Activated CD8-positive, alpha-beta T cell treated with anti-CD3 and anti-CD28 coated beads for 36 hours (primary cell): ENCODE measurements around the gene SART3. TPM values are rescaled to one million over a fixed set of nuclear protein-coding genes. Genes with fewer than 3 reads are reported as not detected.

ENCODE experiments used
- ATAC-seq: fragments of 200-7000 bp; cut with Tn5 transposase; one replicate; pipeline ENCODE4 v1.10.0; 2021; ENCODE audit warnings: mild to moderate bottlenecking, moderate library complexity
- CTCF ChIA-PET: fragments of 350-600 bp; sonication (Branson Sonifier 250); formaldehyde crosslinking; loops from one replicate; lab custom pipeline; 2021; ENCODE audit warnings: antibody characterized with exemption; lab: Charles Lee
- POLR2A ChIA-PET: fragments of 350-600 bp; sonication (Branson Sonifier 250); formaldehyde crosslinking; loops from one replicate; lab custom pipeline; 2021; ENCODE audit warnings: antibody characterized with exemption; lab: Charles Lee
- DNase-seq: peaks from one replicate; pipeline ENCODE4 v3.0.0-alpha.2; 2020
- H3K27ac Mint-ChIP-seq: one replicate; pipeline ENCODE4 v1.8.0; 2021; ENCODE audit warnings: mild to moderate bottlenecking, mixed read lengths
- H3K27me3 Mint-ChIP-seq: one replicate; pipeline ENCODE4 v1.8.0; 2021; ENCODE audit warnings: mixed read lengths
- H3K36me3 Mint-ChIP-seq: one replicate; pipeline ENCODE4 v1.8.0; 2021; ENCODE audit warnings: low read depth, mixed read lengths
- H3K4me1 Mint-ChIP-seq: one replicate; pipeline ENCODE4 v1.8.0; 2021; ENCODE audit warnings: low read depth, mixed read lengths
- H3K4me3 Mint-ChIP-seq: one replicate; pipeline ENCODE4 v1.8.0; 2021; ENCODE audit warnings: mild to moderate bottlenecking, moderate library complexity, mixed read lengths
- H3K9me3 Mint-ChIP-seq: one replicate; pipeline ENCODE4 v1.8.0; 2021; ENCODE audit warnings: mixed read lengths
- intact Hi-C: fragments of 100-400 bp; cut with micrococcal nuclease; formaldehyde crosslinking; loops from one replicate; pipeline ENCODE4 v1.10.0; 2022
- total RNA-seq, 2 experiments: library from RNA; stranded (reverse); gene quantifications; one replicate each; pipeline ENCODE4 v1.2.3, GENCODE V29; 2021
- TF ChIP-seq, protein P1 (sequence below): fragments of 200-600 bp; IDR thresholded peaks from one replicate; pipeline ENCODE4 v1.8.0; 2022; ENCODE audit warnings: antibody characterized with exemption, mild to moderate bottlenecking

Gene SART3
- total RNA-seq, 2 experiments from 2014 or later, result 80.1 to 81.4 TPM

DNA sequence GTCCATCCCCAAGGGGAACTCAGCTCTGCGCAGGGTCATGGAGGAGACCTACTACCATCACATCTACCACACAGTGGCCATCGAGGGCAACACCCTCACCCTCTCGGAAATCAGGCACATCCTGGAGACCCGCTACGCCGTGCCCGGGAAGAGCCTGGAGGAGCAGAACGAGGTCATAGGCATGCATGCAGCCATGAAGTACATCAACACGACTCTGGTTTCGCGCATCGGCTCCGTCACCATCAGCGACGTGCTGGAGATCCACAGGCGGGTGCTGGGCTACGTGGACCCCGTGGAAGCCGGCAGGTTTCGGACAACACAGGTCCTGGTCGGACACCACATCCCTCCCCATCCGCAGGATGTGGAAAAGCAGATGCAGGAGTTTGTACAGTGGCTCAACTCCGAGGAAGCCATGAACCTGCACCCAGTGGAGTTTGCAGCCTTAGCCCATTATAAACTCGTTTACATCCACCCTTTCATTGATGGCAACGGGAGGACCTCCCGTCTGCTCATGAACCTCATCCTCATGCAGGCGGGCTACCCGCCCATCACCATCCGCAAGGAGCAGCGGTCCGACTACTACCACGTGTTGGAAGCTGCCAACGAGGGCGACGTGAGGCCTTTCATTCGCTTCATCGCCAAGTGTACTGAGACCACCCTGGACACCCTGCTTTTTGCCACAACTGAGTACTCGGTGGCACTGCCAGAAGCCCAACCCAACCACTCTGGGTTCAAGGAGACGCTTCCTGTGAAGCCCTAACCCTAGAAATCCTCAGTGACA lies 42.1 kb downstream of the SART3 start:
- Mint-ChIP-seq H3K27me3 (no peaks in the 10 kb centered on the region), H3K4me3 (no peak overlapping the region), H3K36me3 (peaks cover 36% of the 10 kb centered on the region), H3K27ac (no peak overlapping the region), H3K4me1 (peaks cover 15% of the 10 kb centered on the region), H3K9me3 (no peaks in the 10 kb centered on the region)
- POLR2A ChIA-PET, result interaction anchor here (1.0 to 1.3 kb wide), 2 partner anchors 9 to 19 kb away, joined by 4 read pairs; no protein-coding TSS in a partner anchor
- CTCF ChIA-PET, result no interaction called here
- no peak for DNase-seq
- intact Hi-C loops, result no loop called here
- no peak for ATAC-seq
- TF ChIP-seq, protein P1, sequence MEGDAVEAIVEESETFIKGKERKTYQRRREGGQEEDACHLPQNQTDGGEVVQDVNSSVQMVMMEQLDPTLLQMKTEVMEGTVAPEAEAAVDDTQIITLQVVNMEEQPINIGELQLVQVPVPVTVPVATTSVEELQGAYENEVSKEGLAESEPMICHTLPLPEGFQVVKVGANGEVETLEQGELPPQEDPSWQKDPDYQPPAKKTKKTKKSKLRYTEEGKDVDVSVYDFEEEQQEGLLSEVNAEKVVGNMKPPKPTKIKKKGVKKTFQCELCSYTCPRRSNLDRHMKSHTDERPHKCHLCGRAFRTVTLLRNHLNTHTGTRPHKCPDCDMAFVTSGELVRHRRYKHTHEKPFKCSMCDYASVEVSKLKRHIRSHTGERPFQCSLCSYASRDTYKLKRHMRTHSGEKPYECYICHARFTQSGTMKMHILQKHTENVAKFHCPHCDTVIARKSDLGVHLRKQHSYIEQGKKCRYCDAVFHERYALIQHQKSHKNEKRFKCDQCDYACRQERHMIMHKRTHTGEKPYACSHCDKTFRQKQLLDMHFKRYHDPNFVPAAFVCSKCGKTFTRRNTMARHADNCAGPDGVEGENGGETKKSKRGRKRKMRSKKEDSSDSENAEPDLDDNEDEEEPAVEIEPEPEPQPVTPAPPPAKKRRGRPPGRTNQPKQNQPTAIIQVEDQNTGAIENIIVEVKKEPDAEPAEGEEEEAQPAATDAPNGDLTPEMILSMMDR, result no peak

DNA sequence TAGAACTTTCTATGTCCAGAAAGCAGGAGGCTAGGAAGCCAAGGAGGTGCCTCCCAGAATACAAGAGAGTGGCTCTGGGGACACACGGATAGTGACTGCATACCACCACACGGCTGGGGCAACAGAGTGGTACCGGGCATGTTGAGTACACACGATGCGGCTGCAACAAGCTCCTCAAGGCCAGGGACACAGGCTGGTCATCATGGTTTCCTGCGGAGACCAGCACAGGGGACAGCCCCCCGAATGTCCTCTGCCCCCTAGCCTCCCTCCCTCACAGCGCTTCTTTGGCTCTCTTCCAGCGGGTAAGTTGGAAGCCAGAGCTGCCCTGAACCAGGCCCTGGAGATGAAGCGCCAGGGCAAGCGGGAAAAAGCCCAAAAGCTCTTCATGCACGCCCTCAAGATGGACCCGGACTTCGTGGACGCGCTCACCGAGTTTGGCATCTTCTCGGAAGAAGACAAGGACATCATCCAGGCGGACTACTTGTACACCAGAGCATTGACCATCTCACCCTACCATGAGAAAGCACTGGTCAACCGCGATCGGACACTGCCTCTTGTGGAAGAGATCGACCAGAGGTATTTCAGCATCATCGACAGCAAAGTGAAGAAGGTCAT lies 42.8 kb downstream of the SART3 start:
- TF ChIP-seq, protein P1, result no peak

DNA sequence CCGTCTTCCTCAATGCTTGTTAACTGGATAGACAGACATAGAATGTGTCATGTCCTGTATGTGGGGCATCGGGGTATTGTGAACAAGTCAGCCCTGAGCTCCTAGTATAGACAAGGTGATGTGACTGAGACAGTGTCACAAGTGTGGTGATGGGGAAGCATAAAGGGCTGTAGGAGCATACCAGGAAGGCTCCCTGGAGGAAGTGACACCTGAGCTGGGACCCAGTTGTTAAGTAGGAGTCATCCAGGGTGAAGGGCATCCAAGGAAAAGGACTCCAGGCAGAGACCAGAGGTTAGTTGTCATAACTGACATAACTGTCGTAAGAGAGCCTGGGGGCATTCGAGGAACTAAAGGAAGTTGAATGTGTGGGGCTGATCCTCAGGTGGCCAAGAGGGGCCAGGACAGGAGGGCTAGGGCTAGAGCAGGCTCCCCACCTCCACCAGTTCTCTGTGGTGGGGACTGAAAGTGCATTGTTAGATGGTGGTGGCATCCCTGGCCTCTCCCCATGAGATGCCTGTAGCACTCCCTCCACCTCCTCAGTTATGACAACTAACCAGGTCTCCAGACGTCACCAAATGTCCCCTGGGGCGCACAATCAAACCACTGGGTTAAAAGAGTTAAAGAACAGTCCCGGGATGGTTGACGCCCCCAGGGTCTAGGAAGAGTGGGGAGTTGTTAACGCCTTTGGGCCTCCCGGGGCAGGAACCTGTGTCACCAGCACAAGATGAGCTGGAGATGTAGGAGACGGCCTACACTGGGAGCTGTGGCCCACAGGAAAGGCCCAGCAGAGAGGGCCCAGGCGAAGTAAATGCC lies 43.5 kb downstream of the SART3 start:
- DNase-seq, result no peak
- Mint-ChIP-seq H3K27ac (peak overlapping the region; percentile 67), H3K27me3 (no peaks in the 10 kb centered on the region), H3K9me3 (no peaks in the 10 kb centered on the region), H3K36me3 (peaks cover 26% of the 10 kb centered on the region), H3K4me1 (peaks cover 15% of the 10 kb centered on the region), H3K4me3 (no peak overlapping the region)
- no peak for ATAC-seq
- ChIA-PET POLR2A (interaction anchor here (0.8 to 1.3 kb wide), 4 partner anchors 9 to 940 kb away, joined by 3 to 4 read pairs (median 4); no protein-coding TSS in a partner anchor), CTCF (no interaction called here)
- intact Hi-C loops, result no loop called here
- TF ChIP-seq, protein P1, result no peak

More for the DNA sequence above, 42.8 kb downstream of the SART3 start:
- no peaks in the 10 kb centered on the region for H3K9me3 Mint-ChIP-seq
- intact Hi-C loops, result no loop called here
- H3K4me1 Mint-ChIP-seq, result peaks cover 15% of the 10 kb centered on the region
- ChIA-PET POLR2A (interaction anchor here (0.8 to 1.3 kb wide), 3 partner anchors 10 to 940 kb away, joined by 3 to 4 read pairs (median 4); no protein-coding TSS in a partner anchor), CTCF (no interaction called here)
- H3K36me3 Mint-ChIP-seq, result peaks cover 29% of the 10 kb centered on the region
- DNase-seq (no peak), ATAC-seq (no peak)
- no peaks in the 10 kb centered on the region for H3K27me3 Mint-ChIP-seq
- H3K27ac Mint-ChIP-seq, result no peak overlapping the region
- H3K4me3 Mint-ChIP-seq, result no peak overlapping the region

DNA sequence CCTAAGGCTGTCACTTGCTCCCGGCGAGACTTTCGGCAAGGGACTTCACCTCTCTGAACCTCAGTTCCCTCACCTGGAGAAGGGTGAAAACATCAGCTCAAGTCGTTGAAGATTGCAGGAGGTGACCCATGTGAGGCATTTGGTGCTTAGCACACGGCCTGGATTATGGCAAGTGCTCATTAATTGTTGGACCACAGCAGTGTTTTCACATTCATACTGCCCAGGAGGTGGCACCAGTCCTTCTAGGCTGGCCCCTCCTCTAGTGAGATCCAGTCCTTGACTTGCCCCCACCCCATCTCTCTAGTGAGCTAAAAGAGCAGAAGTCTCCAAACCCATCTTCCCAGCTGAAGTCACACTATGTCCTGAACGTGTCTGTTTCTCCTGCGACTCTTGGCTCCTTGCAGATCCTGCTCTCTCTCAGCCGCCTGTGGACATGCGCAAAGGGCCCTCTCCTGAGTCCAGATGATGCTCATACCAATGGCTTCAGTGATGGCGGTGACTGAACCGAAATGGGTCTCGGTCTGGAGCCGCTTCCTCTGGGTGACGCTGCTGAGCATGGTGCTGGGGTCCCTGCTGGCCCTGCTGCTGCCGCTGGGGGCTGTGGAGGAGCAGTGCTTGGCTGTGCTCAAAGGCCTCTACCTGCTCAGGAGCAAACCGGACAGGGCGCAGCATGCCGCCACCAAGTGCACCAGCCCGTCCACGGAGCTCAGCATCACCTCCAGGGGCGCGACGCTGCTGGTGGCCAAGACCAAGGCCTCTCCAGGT lies 44.3 kb downstream of the SART3 start:
- TF ChIP-seq, protein P1, result no peak
- intact Hi-C loops, result no loop called here
- ATAC-seq, result no peak
- H3K27ac Mint-ChIP-seq, result peak overlapping the region; percentile 74
- peaks cover 22% of the 10 kb centered on the region for H3K36me3 Mint-ChIP-seq
- H3K4me1 Mint-ChIP-seq, result peaks cover 23% of the 10 kb centered on the region
- H3K9me3 Mint-ChIP-seq, result no peaks in the 10 kb centered on the region
- peak overlapping the region; percentile 77 for H3K4me3 Mint-ChIP-seq
- no peak for DNase-seq
- no peaks in the 10 kb centered on the region for H3K27me3 Mint-ChIP-seq
- CTCF ChIA-PET, result interaction anchor here (1.3 kb wide), 1 partner anchor 101 kb away, joined by 4 read pairs; no protein-coding TSS in a partner anchor
- POLR2A ChIA-PET, result interaction anchor here (0.7 to 1.1 kb wide), 2 partner anchors 10 to 33 kb away, joined by 3 read pairs; no protein-coding TSS in a partner anchor
